ENCODE data around the gene TMEM14A. TPM values are rescaled to one million over a fixed set of nuclear protein-coding genes. Genes with fewer than 3 reads are reported as not detected.

The TMEM14A gene
- total RNA-seq, 1 experiment from 2014 or later = 61.3 TPM

- Histone ChIP-seq H3K27me3 (ENCODE audit: low read length) (no peaks in the 10 kb centered on the region), H4K20me1 (ENCODE audit: insufficient read depth, low read depth, low read length) (no peaks in the 10 kb centered on the region), H2AFZ (ENCODE audit: low read length) (no peak overlapping the region), H3K9me2 (replicated peaks; ENCODE audit: insufficient read depth, low read length) (no peaks in the 10 kb centered on the region), H3K27ac (ENCODE audit: low read length) (no peak overlapping the region), H3K36me3 (ENCODE audit: insufficient read depth, low read length) (no peaks in the 10 kb centered on the region), H3K9me3 (ENCODE audit: low read length) (no peaks in the 10 kb centered on the region), H3K4me2 (ENCODE audit: low read depth, low read length, poor library complexity, severe bottlenecking) (no peak overlapping the region), H3K9ac (ENCODE audit: low read length) (no peak overlapping the region), H3K4me1 (ENCODE audit: low read length) (no peaks in the 10 kb centered on the region), H3K4me3 (ENCODE audit: low read length) (no peak overlapping the region), H3K79me2 (ENCODE audit: low read length) (no peaks in the 10 kb centered on the region)
- DNase-seq = no peak
Measured at GRCh38 chr6:52640170-52640569, 30.7 kb upstream of the TMEM14A start.

GRCh38 chr6:52640916-52641315, 30.0 kb upstream of the TMEM14A start:
- Histone ChIP-seq H3K27me3 (ENCODE audit: low read length) (no peaks in the 10 kb centered on the region), H3K4me1 (ENCODE audit: low read length) (no peaks in the 10 kb centered on the region), H2AFZ (ENCODE audit: low read length) (no peak overlapping the region), H4K20me1 (ENCODE audit: insufficient read depth, low read depth, low read length) (no peaks in the 10 kb centered on the region), H3K9me3 (ENCODE audit: low read length) (no peaks in the 10 kb centered on the region), H3K27ac (ENCODE audit: low read length) (no peak overlapping the region), H3K4me3 (ENCODE audit: low read length) (no peak overlapping the region), H3K9me2 (replicated peaks; ENCODE audit: insufficient read depth, low read length) (no peaks in the 10 kb centered on the region), H3K9ac (ENCODE audit: low read length) (no peak overlapping the region), H3K4me2 (ENCODE audit: low read depth, low read length, poor library complexity, severe bottlenecking) (no peak overlapping the region), H3K79me2 (ENCODE audit: low read length) (no peaks in the 10 kb centered on the region), H3K36me3 (ENCODE audit: insufficient read depth, low read length) (no peaks in the 10 kb centered on the region)
- DNase-seq = no peak

- no peak for DNase-seq
- Histone ChIP-seq H3K4me3 (ENCODE audit: low read length) (no peak overlapping the region), H3K9ac (ENCODE audit: low read length) (no peak overlapping the region), H3K4me1 (ENCODE audit: low read length) (no peaks in the 10 kb centered on the region), H3K4me2 (ENCODE audit: low read depth, low read length, poor library complexity, severe bottlenecking) (no peak overlapping the region), H3K9me2 (replicated peaks; ENCODE audit: insufficient read depth, low read length) (no peaks in the 10 kb centered on the region), H3K36me3 (ENCODE audit: insufficient read depth, low read length) (no peaks in the 10 kb centered on the region), H4K20me1 (ENCODE audit: insufficient read depth, low read depth, low read length) (no peaks in the 10 kb centered on the region), H3K9me3 (ENCODE audit: low read length) (no peaks in the 10 kb centered on the region), H3K79me2 (ENCODE audit: low read length) (no peaks in the 10 kb centered on the region), H2AFZ (ENCODE audit: low read length) (no peak overlapping the region), H3K27ac (ENCODE audit: low read length) (no peak overlapping the region), H3K27me3 (ENCODE audit: low read length) (no peaks in the 10 kb centered on the region)
Measured at GRCh38 chr6:52641388-52641787, 29.5 kb upstream of the TMEM14A start.

GRCh38 chr6:52641826-52642225, 29.1 kb upstream of the TMEM14A start:
- Histone ChIP-seq H3K9ac (ENCODE audit: low read length) (no peak overlapping the region), H4K20me1 (ENCODE audit: insufficient read depth, low read depth, low read length) (no peaks in the 10 kb centered on the region), H3K27me3 (ENCODE audit: low read length) (no peaks in the 10 kb centered on the region)

GRCh38 chr6:52642368-52642767, 28.5 kb upstream of the TMEM14A start:
- Histone ChIP-seq H3K27me3 (ENCODE audit: low read length) (no peaks in the 10 kb centered on the region), H3K9me3 (ENCODE audit: low read length) (no peaks in the 10 kb centered on the region), H3K9me2 (replicated peaks; ENCODE audit: insufficient read depth, low read length) (no peaks in the 10 kb centered on the region), H3K27ac (ENCODE audit: low read length) (no peak overlapping the region), H3K79me2 (ENCODE audit: low read length) (no peaks in the 10 kb centered on the region), H3K4me3 (ENCODE audit: low read length) (no peak overlapping the region), H4K20me1 (ENCODE audit: insufficient read depth, low read depth, low read length) (no peaks in the 10 kb centered on the region), H3K4me1 (ENCODE audit: low read length) (no peaks in the 10 kb centered on the region), H3K4me2 (ENCODE audit: low read depth, low read length, poor library complexity, severe bottlenecking) (no peak overlapping the region), H2AFZ (ENCODE audit: low read length) (no peak overlapping the region), H3K9ac (ENCODE audit: low read length) (no peak overlapping the region), H3K36me3 (ENCODE audit: insufficient read depth, low read length) (no peaks in the 10 kb centered on the region)
- no peak for DNase-seq

More at GRCh38 chr6:52641826-52642225, 29.1 kb upstream of the TMEM14A start:
- DNase-seq = no peak
- Histone ChIP-seq H3K27ac (ENCODE audit: low read length) (no peak overlapping the region), H3K4me1 (ENCODE audit: low read length) (no peaks in the 10 kb centered on the region), H3K79me2 (ENCODE audit: low read length) (no peaks in the 10 kb centered on the region), H2AFZ (ENCODE audit: low read length) (no peak overlapping the region), H3K4me2 (ENCODE audit: low read depth, low read length, poor library complexity, severe bottlenecking) (no peak overlapping the region), H3K36me3 (ENCODE audit: insufficient read depth, low read length) (no peaks in the 10 kb centered on the region), H3K9me3 (ENCODE audit: low read length) (no peaks in the 10 kb centered on the region), H3K9me2 (replicated peaks; ENCODE audit: insufficient read depth, low read length) (no peaks in the 10 kb centered on the region), H3K4me3 (ENCODE audit: low read length) (no peak overlapping the region)

GRCh38 chr6:52643158-52643557, 27.8 kb upstream of the TMEM14A start:
- H2AFZ ChIP-seq (ENCODE audit: low read length) = no peak overlapping the region
- H3K9me3 ChIP-seq (ENCODE audit: low read length) = no peaks in the 10 kb centered on the region

GRCh38 chr6:52644253-52644652, 26.7 kb upstream of the TMEM14A start:
- no peak overlapping the region for H3K27ac ChIP-seq (ENCODE audit: low read length)
- no peak for DNase-seq
- H3K4me2 ChIP-seq (ENCODE audit: low read depth, low read length, poor library complexity, severe bottlenecking) = no peak overlapping the region
- H4K20me1 ChIP-seq (ENCODE audit: insufficient read depth, low read depth, low read length) = no peaks in the 10 kb centered on the region
- no peaks in the 10 kb centered on the region for H3K79me2 ChIP-seq (ENCODE audit: low read length)
- no peak overlapping the region for H3K9ac ChIP-seq (ENCODE audit: low read length)
- peaks cover 14% of the 10 kb centered on the region for H3K4me1 ChIP-seq (ENCODE audit: low read length)
- no peaks in the 10 kb centered on the region for H3K36me3 ChIP-seq (ENCODE audit: insufficient read depth, low read length)
- H3K9me3 ChIP-seq (ENCODE audit: low read length) = no peaks in the 10 kb centered on the region
- no peaks in the 10 kb centered on the region for H3K9me2 ChIP-seq (replicated peaks; ENCODE audit: insufficient read depth, low read length)
- H3K4me3 ChIP-seq (ENCODE audit: low read length) = no peak overlapping the region
- no peaks in the 10 kb centered on the region for H3K27me3 ChIP-seq (ENCODE audit: low read length)
- no peak overlapping the region for H2AFZ ChIP-seq (ENCODE audit: low read length)

More at GRCh38 chr6:52643158-52643557, 27.8 kb upstream of the TMEM14A start:
- H3K9ac ChIP-seq (ENCODE audit: low read length) = no peak overlapping the region
- H3K27me3 ChIP-seq (ENCODE audit: low read length) = no peaks in the 10 kb centered on the region
- no peaks in the 10 kb centered on the region for H3K36me3 ChIP-seq (ENCODE audit: insufficient read depth, low read length)
- H3K4me1 ChIP-seq (ENCODE audit: low read length) = peaks cover 4% of the 10 kb centered on the region
- no peak overlapping the region for H3K4me3 ChIP-seq (ENCODE audit: low read length)
- DNase-seq = no peak
- no peak overlapping the region for H3K27ac ChIP-seq (ENCODE audit: low read length)
- H3K4me2 ChIP-seq (ENCODE audit: low read depth, low read length, poor library complexity, severe bottlenecking) = no peak overlapping the region
- no peaks in the 10 kb centered on the region for H3K9me2 ChIP-seq (replicated peaks; ENCODE audit: insufficient read depth, low read length)
- no peaks in the 10 kb centered on the region for H4K20me1 ChIP-seq (ENCODE audit: insufficient read depth, low read depth, low read length)
- H3K79me2 ChIP-seq (ENCODE audit: low read length) = no peaks in the 10 kb centered on the region

GRCh38 chr6:52645976-52646375, 24.9 kb upstream of the TMEM14A start:
- no peak for DNase-seq
- H3K4me2 ChIP-seq (ENCODE audit: low read depth, low read length, poor library complexity, severe bottlenecking) = no peak overlapping the region
- peaks cover 19% of the 10 kb centered on the region for H3K4me1 ChIP-seq (ENCODE audit: low read length)
- no peak overlapping the region for H3K9ac ChIP-seq (ENCODE audit: low read length)
- H2AFZ ChIP-seq (ENCODE audit: low read length) = no peak overlapping the region
- H3K27ac ChIP-seq (ENCODE audit: low read length) = no peak overlapping the region
- H3K9me3 ChIP-seq (ENCODE audit: low read length) = no peaks in the 10 kb centered on the region
- no peaks in the 10 kb centered on the region for H3K9me2 ChIP-seq (replicated peaks; ENCODE audit: insufficient read depth, low read length)
- no peaks in the 10 kb centered on the region for H3K79me2 ChIP-seq (ENCODE audit: low read length)
- H3K36me3 ChIP-seq (ENCODE audit: insufficient read depth, low read length) = no peaks in the 10 kb centered on the region
- H3K27me3 ChIP-seq (ENCODE audit: low read length) = no peaks in the 10 kb centered on the region
- no peaks in the 10 kb centered on the region for H4K20me1 ChIP-seq (ENCODE audit: insufficient read depth, low read depth, low read length)
- H3K4me3 ChIP-seq (ENCODE audit: low read length) = no peak overlapping the region

- Histone ChIP-seq H3K36me3 (ENCODE audit: insufficient read depth, low read length) (no peaks in the 10 kb centered on the region), H3K79me2 (ENCODE audit: low read length) (no peaks in the 10 kb centered on the region), H2AFZ (ENCODE audit: low read length) (no peak overlapping the region)
Measured at GRCh38 chr6:52647199-52647598, 23.7 kb upstream of the TMEM14A start.

More at GRCh38 chr6:52647199-52647598, 23.7 kb upstream of the TMEM14A start:
- H3K9ac ChIP-seq (ENCODE audit: low read length) = no peak overlapping the region
- H3K4me2 ChIP-seq (ENCODE audit: low read depth, low read length, poor library complexity, severe bottlenecking) = no peak overlapping the region
- H3K27me3 ChIP-seq (ENCODE audit: low read length) = no peaks in the 10 kb centered on the region
- H3K9me3 ChIP-seq (ENCODE audit: low read length) = no peaks in the 10 kb centered on the region
- no peaks in the 10 kb centered on the region for H4K20me1 ChIP-seq (ENCODE audit: insufficient read depth, low read depth, low read length)
- H3K9me2 ChIP-seq (replicated peaks; ENCODE audit: insufficient read depth, low read length) = no peaks in the 10 kb centered on the region
- peaks cover 19% of the 10 kb centered on the region for H3K4me1 ChIP-seq (ENCODE audit: low read length)
- no peak for DNase-seq
- no peak overlapping the region for H3K27ac ChIP-seq (ENCODE audit: low read length)
- no peak overlapping the region for H3K4me3 ChIP-seq (ENCODE audit: low read length)

Data from Karpas-422 (cell line).